Kidney (tissue), 14 donors: ENCODE data around the gene FAM50A. TPM values are rescaled to one million over a fixed set of nuclear protein-coding genes. Genes with fewer than 3 reads are reported as not detected.
A peak's percentile ranks its signal among the peaks of the same experiment; 100 is the strongest.

ENCODE experiments used
- DNase-seq, 5 donors: peaks; one replicate each; pipeline ENCODE4 v3.0.0-alpha.2; 2013 to 2020
- FAIRE-seq: peaks from 2 replicates; lab custom pipeline; 2012; peaks lifted over from hg19 to GRCh38; lab: Jason Lieb, UNC
- H3K27ac ChIP-seq, 2 donors: one replicate each; pipeline ENCODE4 v1.7.0; 2013; ENCODE audit warnings: low read depth in 2 of 2, low read length in 2 of 2, inconsistent platforms in 1 of 2
- H3K27me3 ChIP-seq: one replicate; pipeline ENCODE4 v1.7.1; 2013; ENCODE audit warnings: low read length, inconsistent platforms; ENCODE audit not compliant: control insufficient read depth, insufficient read depth
- H3K36me3 ChIP-seq, 3 donors: one replicate each; pipeline versions ENCODE4 v1.7.0 to v1.7.1; 2013; ENCODE audit warnings: low read length in 3 of 3, control low read depth in 1 of 3, inconsistent platforms in 1 of 3; ENCODE audit not compliant: insufficient read depth in 3 of 3, control insufficient read depth in 2 of 3
- H3K4me1 ChIP-seq, 3 donors: one replicate each; pipeline versions ENCODE4 v1.7.0 to v1.7.1; 2013; ENCODE audit warnings: low read length in 3 of 3, inconsistent platforms in 1 of 3, low read depth in 1 of 3; ENCODE audit not compliant: control insufficient read depth in 2 of 3, insufficient read depth in 2 of 3
- H3K4me3 ChIP-seq, 3 donors: one replicate each; pipeline versions ENCODE4 v1.7.0 to v1.8.1; 2013; ENCODE audit warnings: low read length in 3 of 3, control low read depth in 1 of 3, inconsistent platforms in 1 of 3
- H3K9ac ChIP-seq, 3 donors: one replicate each; pipeline versions ENCODE4 v1.7.0 to v1.7.1; 2013; ENCODE audit warnings: low read length in 3 of 3, control low read depth in 1 of 3, inconsistent platforms in 1 of 3
- H3K9me3 ChIP-seq, 3 donors: one replicate each; pipeline versions ENCODE4 v1.7.0 to v1.7.1; 2013; ENCODE audit warnings: low read length in 3 of 3, control low read depth in 1 of 3, inconsistent platforms in 1 of 3; ENCODE audit not compliant: control insufficient read depth in 2 of 3, insufficient read depth in 1 of 3
- intact Hi-C: fragments of 100-400 bp; cut with DNase I; formaldehyde crosslinking; loops from one replicate; pipeline ENCODE4 v1.11.1; 2022
- polyA plus RNA-seq: library from polyadenylated mRNA; stranded (reverse); fragments of 350-450 nt; fragmentation: Illumina TruSeq; extraction: RNeasy Lipid Tissue Mini Kit (QIAGEN cat#74804); gene quantifications from one replicate; pipeline ENCODE4 v1.2.3, GENCODE V29; 2014; ENCODE audit warnings: low read depth, low replicate concordance; ENCODE audit not compliant: insufficient read depth
- total RNA-seq: library from RNA; stranded (reverse); fragmentation: NEBNext Ultra II Directional; extraction: Animal tissue kit (Norgen Biotek cat#: 25700); gene quantifications from one replicate; pipeline ENCODE4 v1.2.1, GENCODE V29; 2021
- TF ChIP-seq, protein P1 (sequence below): IDR thresholded peaks from 3 replicates; pipeline ENCODE4 v1.5.1; 2012; ENCODE audit warnings: mild to moderate bottlenecking, moderate library complexity, borderline replicate concordance; ENCODE audit not compliant: insufficient read depth; ENCODE audit errors: extremely low read depth
- donor health status: control.
- donor health status: control.
- donor health status: control.
- donor health status: control.
- donor health status: control.
- donor health status: DM: yes; HTN: yes; CAD: no.
- donor health status: Normal renal cell carcinoma (clear cell type).

Gene FAM50A
- total and polyA plus RNA-seq, 2 donors from 2014 or later: 46.0 to 112 TPM

DNA sequence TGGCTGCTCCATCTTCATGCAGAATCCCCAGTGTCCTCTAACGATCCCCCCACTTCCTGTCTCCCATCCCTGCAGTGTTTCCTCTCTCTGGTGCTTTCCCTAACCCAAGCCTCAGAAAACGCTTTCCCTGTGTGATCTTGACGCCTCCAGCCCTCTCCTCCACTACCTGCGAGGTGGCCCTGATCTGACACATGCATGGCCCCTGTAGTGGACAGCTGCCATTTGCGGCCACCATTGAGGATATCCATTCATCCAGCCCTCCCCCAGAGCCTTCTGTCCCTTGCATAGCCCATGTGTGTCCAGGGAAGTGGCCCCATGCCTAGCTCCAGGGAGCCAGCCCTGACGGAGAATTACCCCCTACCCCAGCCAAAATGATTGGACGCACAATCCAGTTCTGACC lies 39.4 kb downstream of the FAM50A start:
- H3K4me1 ChIP-seq: peaks cover 0 to 12% (median 4%) of the 10 kb centered on the region in 3 donors
- H3K27ac ChIP-seq: no peak overlapping the region
- DNase-seq: no peak
- no peaks in the 10 kb centered on the region for H3K27me3 ChIP-seq
- H3K9ac ChIP-seq: no peak overlapping the region
- H3K36me3 ChIP-seq: peaks cover 0 to 4% (median 3%) of the 10 kb centered on the region in 3 donors
- intact Hi-C loops: no loop called here
- FAIRE-seq: no peak
- TF ChIP-seq, protein P1, sequence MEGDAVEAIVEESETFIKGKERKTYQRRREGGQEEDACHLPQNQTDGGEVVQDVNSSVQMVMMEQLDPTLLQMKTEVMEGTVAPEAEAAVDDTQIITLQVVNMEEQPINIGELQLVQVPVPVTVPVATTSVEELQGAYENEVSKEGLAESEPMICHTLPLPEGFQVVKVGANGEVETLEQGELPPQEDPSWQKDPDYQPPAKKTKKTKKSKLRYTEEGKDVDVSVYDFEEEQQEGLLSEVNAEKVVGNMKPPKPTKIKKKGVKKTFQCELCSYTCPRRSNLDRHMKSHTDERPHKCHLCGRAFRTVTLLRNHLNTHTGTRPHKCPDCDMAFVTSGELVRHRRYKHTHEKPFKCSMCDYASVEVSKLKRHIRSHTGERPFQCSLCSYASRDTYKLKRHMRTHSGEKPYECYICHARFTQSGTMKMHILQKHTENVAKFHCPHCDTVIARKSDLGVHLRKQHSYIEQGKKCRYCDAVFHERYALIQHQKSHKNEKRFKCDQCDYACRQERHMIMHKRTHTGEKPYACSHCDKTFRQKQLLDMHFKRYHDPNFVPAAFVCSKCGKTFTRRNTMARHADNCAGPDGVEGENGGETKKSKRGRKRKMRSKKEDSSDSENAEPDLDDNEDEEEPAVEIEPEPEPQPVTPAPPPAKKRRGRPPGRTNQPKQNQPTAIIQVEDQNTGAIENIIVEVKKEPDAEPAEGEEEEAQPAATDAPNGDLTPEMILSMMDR: no peak
- no peaks in the 10 kb centered on the region for H3K9me3 ChIP-seq
- no peak overlapping the region for H3K4me3 ChIP-seq

DNA sequence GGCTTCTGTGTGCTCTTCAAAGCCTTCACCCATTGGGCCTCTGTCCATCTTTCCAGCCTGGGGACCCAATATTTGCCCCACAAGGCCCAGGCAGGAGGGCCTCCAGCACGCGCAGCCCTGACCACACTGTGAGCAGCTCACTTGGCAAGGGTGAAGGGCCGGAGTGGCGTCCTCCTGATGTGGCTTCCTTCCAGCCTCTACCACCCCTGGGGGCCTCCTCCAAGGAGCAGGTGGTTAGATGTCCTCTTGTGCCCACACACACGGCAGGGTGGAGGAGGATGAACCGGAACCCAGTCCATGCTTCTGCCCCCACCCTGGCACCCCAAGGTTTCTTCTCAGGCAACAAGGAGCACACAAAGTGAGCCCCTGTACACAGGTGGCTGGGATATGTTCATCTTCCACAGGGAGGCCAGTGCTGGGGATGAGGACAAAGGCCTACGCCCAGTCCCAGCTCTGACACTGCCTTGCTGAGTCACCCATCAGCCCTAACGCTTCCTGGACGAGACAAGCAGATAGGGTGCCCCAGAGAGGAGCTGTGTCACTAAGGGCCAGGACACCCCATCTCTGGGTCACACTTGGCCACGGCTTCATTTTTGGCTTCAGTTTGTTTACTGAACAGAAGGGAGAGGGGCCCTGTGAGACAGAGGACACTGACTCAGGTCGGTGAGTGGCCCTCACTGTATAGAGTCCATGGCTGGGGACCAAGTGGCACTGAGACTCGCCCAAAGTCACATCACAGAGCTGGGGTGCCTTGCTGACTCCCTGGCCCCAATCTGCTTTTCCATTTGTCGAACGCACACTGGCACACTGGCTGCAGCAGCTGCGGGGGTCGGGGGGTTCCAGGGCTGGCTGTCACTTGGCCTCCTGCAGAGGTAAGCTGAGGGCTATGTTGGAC lies 40.6 kb downstream of the FAM50A start:
- FAIRE-seq (no peak), DNase-seq (no peak)
- Histone ChIP-seq H3K4me3 (no peak overlapping the region), H3K27ac (no peak overlapping the region), H3K9ac (no peak overlapping the region), H3K27me3 (no peaks in the 10 kb centered on the region), H3K4me1 (peaks cover 0 to 20% (median 4%) of the 10 kb centered on the region in 3 donors), H3K36me3 (peaks cover 0 to 4% (median 3%) of the 10 kb centered on the region in 3 donors), H3K9me3 (no peaks in the 10 kb centered on the region)
- TF ChIP-seq, protein P1: no peak
- intact Hi-C loops: no loop called here

DNA sequence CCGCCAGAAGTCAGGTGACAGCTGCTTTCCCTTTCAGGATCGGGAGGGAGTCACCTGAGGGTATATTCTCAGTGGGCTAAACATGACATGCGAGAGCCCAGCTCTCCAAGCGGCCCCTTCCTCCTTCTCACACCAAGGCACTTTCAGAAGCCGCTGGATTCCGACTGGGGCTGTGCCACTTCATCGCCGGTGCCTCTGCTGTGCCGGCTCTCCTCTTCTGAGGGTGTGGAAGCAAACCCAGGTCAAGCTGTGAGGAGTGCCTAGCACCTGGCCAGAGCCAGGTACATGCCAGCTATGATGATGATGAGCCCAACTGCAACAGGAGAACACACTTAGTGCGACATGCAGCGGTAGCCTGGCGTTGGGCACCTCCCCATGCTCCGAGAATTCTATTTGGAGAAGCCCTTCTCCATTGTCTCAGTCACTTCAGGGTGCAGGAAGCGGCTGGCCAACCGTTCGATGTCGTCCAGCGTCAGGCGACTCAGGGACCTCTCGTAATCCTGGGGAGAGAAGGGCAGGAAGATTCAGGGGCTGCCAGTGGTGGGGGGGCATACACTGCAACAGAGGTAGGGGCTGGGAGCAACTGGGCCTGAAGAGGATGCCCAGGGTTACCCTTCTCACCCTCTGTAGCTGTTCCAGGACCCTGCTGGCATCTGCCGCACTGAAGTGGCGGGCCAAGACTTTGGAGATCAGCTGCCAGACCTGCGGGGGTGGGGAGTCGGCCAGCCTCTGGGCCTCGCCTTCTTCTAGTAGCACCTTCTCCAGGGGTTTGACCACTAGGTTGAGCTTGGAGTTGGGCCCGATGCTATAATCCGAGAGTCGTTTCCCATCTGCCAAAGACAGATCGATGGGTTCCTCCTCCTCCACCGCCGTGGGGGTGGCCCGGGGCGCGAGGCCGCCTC lies 41.5 kb downstream of the FAM50A start:
- Histone ChIP-seq H3K4me3 (peak overlapping the region in 2 of 3 donors; percentile 48 to 49), H3K36me3 (peaks cover 0 to 4% (median 3%) of the 10 kb centered on the region in 3 donors), H3K9ac (peak overlapping the region in 1 of 3 donors; percentile 26), H3K4me1 (peaks cover 0 to 23% (median 4%) of the 10 kb centered on the region in 3 donors), H3K9me3 (no peaks in the 10 kb centered on the region), H3K27me3 (no peaks in the 10 kb centered on the region), H3K27ac (peak overlapping the region; percentile 22 to 77)
- intact Hi-C loops: no loop called here
- DNase-seq: peak in 2 of 5 donors; percentile 47 to 78
- no peak for FAIRE-seq
- TF ChIP-seq, protein P1: no peak
